SK-N-SH (cell line): ENCODE results near the gene NLGN3. TPM values are rescaled to one million over a fixed set of nuclear protein-coding genes. Genes with fewer than 3 reads are reported as not detected.

Experiments used
- CTCF ChIA-PET: fragments of 300-600, 350-600 bp; formaldehyde crosslinking; extraction: SDS; loops from one replicate; lab custom pipeline; 2021; lab: Yijun Ruan, JAX
- POLR2A ChIA-PET: fragments of 350-600 bp; sonication (Branson Sonifier 250); formaldehyde crosslinking; extraction: SDS; loops from one replicate; lab custom pipeline; 2020; ENCODE audit warnings: antibody characterized with exemption, inconsistent platforms; lab: Yijun Ruan, JAX
- DNase-seq: peaks from one replicate; pipeline ENCODE4 v3.0.0; 2012
- H2AFZ ChIP-seq: fragments of 200-600 bp; sonication (generic); 2 replicates; pipeline ENCODE4 v1.8.1; 2016; ENCODE audit warnings: antibody characterized with exemption, mild to moderate bottlenecking, low read depth
- H3F3A ChIP-seq: fragments of 200-600 bp; sonication (generic); replicated peaks from 2 replicates; pipeline ENCODE3; 2016; ENCODE audit warnings: antibody characterized with exemption, mild to moderate bottlenecking; ENCODE audit not compliant: insufficient read depth
- H3K27ac ChIP-seq, 2 experiments: fragments of 200-500 bp in 1 of 2; fragments of 200-600 bp in 1 of 2; sonication (Bioruptor generic) in 1 of 2; sonication (generic), shearing (Covaris generic) in 1 of 2; 2 replicates each; pipeline versions ENCODE4 v1.5.1 to v1.6.1; 2014 to 2016; ENCODE audit warnings: low read depth in 2 of 2, inconsistent platforms in 1 of 2, low read length in 1 of 2, mild to moderate bottlenecking in 1 of 2, mixed read lengths in 1 of 2
- H3K27me3 ChIP-seq: fragments of 200-600 bp; sonication (generic), shearing (Covaris generic); 2 replicates; pipeline ENCODE4 v1.6.1; 2016; ENCODE audit warnings: mixed run types; ENCODE audit not compliant: insufficient read depth
- H3K36me3 ChIP-seq, 2 experiments: fragments of 200-500 bp in 1 of 2; fragments of 200-600 bp in 1 of 2; sonication (Bioruptor generic) in 1 of 2; sonication (generic) in 1 of 2; replicated peaks in 1 of 2; 2 replicates each; pipeline versions ENCODE3 to v1.5.1; 2014 to 2016; ENCODE audit warnings: low read length in 1 of 2, mild to moderate bottlenecking in 1 of 2; ENCODE audit not compliant: insufficient read depth in 2 of 2, control insufficient read depth in 1 of 2
- H3K4me1 ChIP-seq, 2 experiments: fragments of 200-500 bp in 1 of 2; fragments of 200-600 bp in 1 of 2; sonication (Bioruptor generic) in 1 of 2; sonication (generic), shearing (Covaris generic) in 1 of 2; 2 replicates each; pipeline versions ENCODE4 v1.5.1 to v1.6.1; 2014 to 2016; ENCODE audit warnings: low read depth in 1 of 2, low read length in 1 of 2, mixed run types in 1 of 2; ENCODE audit not compliant: insufficient read depth in 2 of 2, control insufficient read depth in 1 of 2
- H3K4me2 ChIP-seq: fragments of 200-600 bp; sonication (generic), shearing (Covaris generic); 2 replicates; pipeline ENCODE4 v1.6.1; 2017; ENCODE audit warnings: mixed run types
- H3K4me3 ChIP-seq, 2 experiments: fragments of 200-500 bp in 1 of 2; fragments of 200-600 bp in 1 of 2; sonication (Bioruptor generic) in 1 of 2; sonication (generic), shearing (Covaris generic) in 1 of 2; 2 replicates each; pipeline versions ENCODE4 v1.5.1 to v1.8.1; 2014 to 2016; ENCODE audit warnings: low read depth in 2 of 2, inconsistent platforms in 1 of 2, low read length in 1 of 2, mild to moderate bottlenecking in 1 of 2, mixed read lengths in 1 of 2, moderate library complexity in 1 of 2
- H3K79me2 ChIP-seq: fragments of 200-600 bp; sonication (generic); 2 replicates; pipeline ENCODE4 v1.8.1; 2017; ENCODE audit warnings: mild to moderate bottlenecking; ENCODE audit not compliant: insufficient read depth
- H3K9ac ChIP-seq: fragments of 200-600 bp; sonication (generic); 2 replicates; pipeline ENCODE4 v1.6.1; 2017; ENCODE audit warnings: mixed run types
- H3K9me2 ChIP-seq: fragments of 200-600 bp; sonication (generic); 2 replicates; pipeline ENCODE4 v1.6.1; 2017; ENCODE audit warnings: mixed run types
- H3K9me3 ChIP-seq: fragments of 200-600 bp; sonication (generic); 2 replicates; pipeline ENCODE4 v1.6.1; 2017; ENCODE audit warnings: mixed run types, mild to moderate bottlenecking, moderate library complexity
- H4K20me1 ChIP-seq: fragments of 200-600 bp; sonication (generic); 2 replicates; pipeline ENCODE4 v1.6.1; 2017; ENCODE audit warnings: mild to moderate bottlenecking, mixed run types; ENCODE audit not compliant: insufficient read depth
- CHD2 ChIP-seq: fragments of 150-350 bp; IDR thresholded peaks from 2 replicates; pipeline ENCODE4 v1.6.1; 2018; ENCODE audit warnings: low read length; ENCODE audit not compliant: partially characterized antibody
- ELF1 ChIP-seq: IDR thresholded peaks from 2 replicates; pipeline ENCODE4 v1.4.0; 2012
- EP300 ChIP-seq, 2 experiments: IDR thresholded peaks; 2 replicates each; pipeline versions ENCODE4 v1.4.0 to v1.6.1; 2012; ENCODE audit warnings: borderline replicate concordance in 1 of 2, low read depth in 1 of 2, low read length in 1 of 2
- EZH2phosphoT487 ChIP-seq: fragments of 200-600 bp; sonication (generic); IDR thresholded peaks from 2 replicates; pipeline ENCODE4 v1.6.1; 2017; ENCODE audit warnings: low read depth, mixed run types, mild to moderate bottlenecking, antibody characterized with exemption, moderate library complexity, borderline replicate concordance
- FOSL2 ChIP-seq: IDR thresholded peaks from 2 replicates; pipeline ENCODE4 v1.4.0; 2012; ENCODE audit warnings: low read depth, mild to moderate bottlenecking, moderate library complexity, borderline replicate concordance
- GABPA ChIP-seq: IDR thresholded peaks from 2 replicates; pipeline ENCODE4 v1.4.0; 2012; ENCODE audit warnings: low read depth, mild to moderate bottlenecking
- MXI1 ChIP-seq: IDR thresholded peaks from 2 replicates; pipeline ENCODE4 v1.6.1; 2012; ENCODE audit warnings: mild to moderate bottlenecking, low read depth, low read length, improper control_type of control experiment
- POLR2AphosphoS5 ChIP-seq: IDR thresholded peaks from 2 replicates; pipeline ENCODE4 v1.6.1; 2012; ENCODE audit warnings: low read depth, low read length
- RCOR1 ChIP-seq: fragments of 150-350 bp; IDR thresholded peaks from 2 replicates; pipeline ENCODE4 v1.6.1; 2017; ENCODE audit warnings: antibody characterized with exemption, low read length
- RFX5 ChIP-seq: IDR thresholded peaks from 2 replicates; pipeline ENCODE4 v1.6.1; 2012; ENCODE audit warnings: mild to moderate bottlenecking, improper control_type of control experiment, low read length
- SIN3A ChIP-seq: IDR thresholded peaks from 2 replicates; pipeline ENCODE4 v1.6.1; 2012; ENCODE audit warnings: low read depth, mild to moderate bottlenecking, low read length, moderate library complexity, borderline replicate concordance
- SMC3 ChIP-seq: IDR thresholded peaks from 2 replicates; pipeline ENCODE4 v1.6.1; 2012; ENCODE audit warnings: low read depth, low read length, improper control_type of control experiment
- TCF12 ChIP-seq: IDR thresholded peaks from 2 replicates; pipeline ENCODE4 v1.4.0; 2012
- TEAD4 ChIP-seq: IDR thresholded peaks from 2 replicates; pipeline ENCODE4 v1.4.0; 2012; ENCODE audit warnings: mild to moderate bottlenecking, borderline replicate concordance; ENCODE audit not compliant: insufficient read depth
- WGBS: methylation state at CpG from one replicate; pipeline ENCODE4 v1.1.6; 2017; ENCODE audit warnings: low lambda C conversion rate; 5-methylcytosine and 5-hydroxymethylcytosine counted together
- polyA plus RNA-seq, 3 experiments: library from polyadenylated mRNA; depleted of rRNA; stranded (reverse); fragments of >200 nt; gene quantifications; 2 replicates each; pipeline ENCODE4 v1.2.3, GENCODE V29; 2012
- TF ChIP-seq, protein P1 (sequence below): fragments of 150-350 bp; IDR thresholded peaks from 2 replicates; pipeline ENCODE4 v1.6.1; 2017; ENCODE audit warnings: antibody characterized with exemption, low read length, low read depth, borderline replicate concordance

The NLGN3 gene
- polyA plus RNA-seq, 1 of the 3 experiments (the other 2 are of a cell fraction), result 5.3 TPM

- no peak for DNase-seq
- WGBS, result 34% methylated on average over 5 of the region's 5 CpGs
- H3F3A ChIP-seq, result no peaks in the 10 kb centered on the region
- peaks cover 0 to 4% of the 10 kb centered on the region in 2 experiments; a peak in 1 of 4 replicates for H3K4me1 ChIP-seq
- no peaks in the 10 kb centered on the region for H4K20me1 ChIP-seq
- 0 out of 2 replicates have a peak overlapping the region, but pooled peaks have one; percentile 35 for H2AFZ ChIP-seq
- no peaks in the 10 kb centered on the region for H3K9me3 ChIP-seq
- H3K27me3 ChIP-seq, result no peaks in the 10 kb centered on the region; the same call in 1 of the 2 replicates
- no peak overlapping the region for H3K27ac ChIP-seq
- no peaks in the 10 kb centered on the region for H3K36me3 ChIP-seq
- POLR2A ChIA-PET, result interaction anchor here (1.4 kb wide), 1 partner anchor 9 kb away, joined by 5 read pairs; no protein-coding TSS in a partner anchor
- H3K79me2 ChIP-seq, result no peaks in the 10 kb centered on the region
- no peak overlapping the region for H3K4me2 ChIP-seq
- CTCF ChIA-PET, result interaction anchor here (1.1 to 1.2 kb wide), 3 partner anchors 10 to 18 kb away, joined by 4 to 5 read pairs (median 4); no protein-coding TSS in a partner anchor
- H3K4me3 ChIP-seq, result no peak overlapping the region
- TF ChIP-seq, protein P1, sequence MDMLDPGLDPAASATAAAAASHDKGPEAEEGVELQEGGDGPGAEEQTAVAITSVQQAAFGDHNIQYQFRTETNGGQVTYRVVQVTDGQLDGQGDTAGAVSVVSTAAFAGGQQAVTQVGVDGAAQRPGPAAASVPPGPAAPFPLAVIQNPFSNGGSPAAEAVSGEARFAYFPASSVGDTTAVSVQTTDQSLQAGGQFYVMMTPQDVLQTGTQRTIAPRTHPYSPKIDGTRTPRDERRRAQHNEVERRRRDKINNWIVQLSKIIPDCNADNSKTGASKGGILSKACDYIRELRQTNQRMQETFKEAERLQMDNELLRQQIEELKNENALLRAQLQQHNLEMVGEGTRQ, result no peak
- TF ChIP-seq EZH2phosphoT487 (no peak), FOSL2 (no peak), SMC3 (no peak), POLR2AphosphoS5 (no peak), ELF1 (no peak), MXI1 (no peak), RCOR1 (no peak), GABPA (no peak)
- no peaks in the 10 kb centered on the region for H3K9me2 ChIP-seq
- no peak overlapping the region for H3K9ac ChIP-seq
Measured at GRCh38 chrX:71111921-71112431, 32.7 kb upstream of the NLGN3 start.

GRCh38 chrX:71117358-71117757 is 27.3 kb upstream of the NLGN3 start:
- ChIA-PET POLR2A (interaction anchor here (2.0 kb wide), 1 partner anchor 15 kb away, joined by 8 read pairs; no protein-coding TSS in a partner anchor), CTCF (interaction anchor here (0.8 to 4.9 kb wide), 3 partner anchors 12 to 146 kb away, joined by 3 to 27 read pairs (median 3); partner anchors contain the start of gene FOXO4)
- no peak for TF ChIP-seq SMC3
- no peak for TF ChIP-seq TCF12
- no peak for TF ChIP-seq ELF1
- TF ChIP-seq EP300 (IDR thresholded peaks at IDR 0.05; ENCODE audit: borderline replicate concordance in 1 of 2, low read depth in 1 of 2, low read length in 1 of 2), result no peak
- no peak for TF ChIP-seq MXI1
- TF ChIP-seq CHD2, result no peak
- no peak for TF ChIP-seq SIN3A
- no peak for TF ChIP-seq RFX5
- TF ChIP-seq TEAD4, result no peak
- no peaks in the 10 kb centered on the region; the same call in 1 of the 2 replicates for H3K27me3 ChIP-seq
- H4K20me1 ChIP-seq, result no peaks in the 10 kb centered on the region
- peaks cover 0 to 8% of the 10 kb centered on the region in 2 experiments; a peak in 1 of 4 replicates for H3K4me1 ChIP-seq
- no peaks in the 10 kb centered on the region for H3K9me2 ChIP-seq
- WGBS, result 57% methylated on average over 10 of the region's 10 CpGs
- DNase-seq, result no peak
- peaks cover 13% of the 10 kb centered on the region; the same call in 1 of the 2 replicates for H3K79me2 ChIP-seq
- H3K4me3 ChIP-seq, result no peak overlapping the region
- no peak overlapping the region for H3K9ac ChIP-seq
- no peaks in the 10 kb centered on the region for H3K9me3 ChIP-seq
- no peak overlapping the region for H3K4me2 ChIP-seq
- peaks cover 9 to 21% of the 10 kb centered on the region in 2 experiments for H3K36me3 ChIP-seq
- peak overlapping the region; percentile 98; the same call in 1 of the 2 replicates for H2AFZ ChIP-seq
- no peak overlapping the region for H3K27ac ChIP-seq
- H3F3A ChIP-seq, result no peaks in the 10 kb centered on the region
